HepG2 (cell line): ENCODE measurements around the gene ACTR3. TPM values are rescaled to one million over a fixed set of nuclear protein-coding genes. Genes with fewer than 3 reads are reported as not detected.
A peak's percentile ranks its signal among the peaks of the same experiment; 100 is the strongest.

Experiments used
- CTCF ChIP-seq: sonication (generic); formaldehyde crosslinking; IDR thresholded peaks from 2 replicates; pipeline ENCODE4 v1.5.0; 2020; ENCODE audit warnings: mild to moderate bottlenecking, missing genetic modification reagents, moderate library complexity
- ELF3 ChIP-seq: IDR thresholded peaks from 2 replicates; pipeline ENCODE4 v1.6.1; 2016; ENCODE audit warnings: missing genetic modification reagents, missing compliant biosample characterization
- GABPA ChIP-seq, 2 experiments: IDR thresholded peaks; 2 replicates each; pipeline ENCODE4 v1.6.1; 2011 to 2016; ENCODE audit warnings: low read depth in 2 of 2, low read length in 1 of 2, missing biosample characterization in 1 of 2, missing genetic modification characterization in 1 of 2
- HDAC1 ChIP-seq: sonication (generic); formaldehyde crosslinking; IDR thresholded peaks from 2 replicates; pipeline ENCODE4 v1.5.1; 2020; ENCODE audit warnings: mild to moderate bottlenecking, missing genetic modification reagents
- HOMEZ ChIP-seq: IDR thresholded peaks from 2 replicates; pipeline ENCODE4 v1.6.1; 2016; ENCODE audit warnings: low read depth
- KLF12 ChIP-seq: sonication (generic); formaldehyde crosslinking; IDR thresholded peaks from 2 replicates; pipeline ENCODE4 v1.4.0; 2020; ENCODE audit warnings: missing genetic modification reagents, borderline replicate concordance
- KMT2B ChIP-seq: IDR thresholded peaks from 2 replicates; pipeline ENCODE4 v1.6.1; 2016; ENCODE audit warnings: missing genetic modification reagents, missing compliant biosample characterization
- MATR3 ChIP-seq: sonication (generic); formaldehyde crosslinking; IDR thresholded peaks from 2 replicates; pipeline ENCODE4 v1.4.0; 2020; ENCODE audit warnings: missing genetic modification reagents
- MED8 ChIP-seq: sonication (generic); formaldehyde crosslinking; IDR thresholded peaks from 2 replicates; pipeline ENCODE4 v1.8.1; 2023; ENCODE audit warnings: mild to moderate bottlenecking, missing genetic modification reagents; ENCODE audit not compliant: insufficient replicate concordance
- MXD1 ChIP-seq: sonication (generic); formaldehyde crosslinking; IDR thresholded peaks from 2 replicates; pipeline ENCODE4 v1.4.0; 2020; ENCODE audit warnings: mild to moderate bottlenecking, missing genetic modification reagents
- PCBP1 ChIP-seq: fragments of 200-400 bp; formaldehyde crosslinking; IDR thresholded peaks from 2 replicates; pipeline ENCODE4 v1.6.1; 2017; ENCODE audit warnings: mild to moderate bottlenecking, low read depth, low read length, borderline replicate concordance
- SKIL ChIP-seq: sonication (generic); formaldehyde crosslinking; IDR thresholded peaks from 2 replicates; pipeline ENCODE4 v1.8.0; 2022; ENCODE audit warnings: missing genetic modification reagents, mild to moderate bottlenecking, moderate library complexity, borderline replicate concordance
- SRSF1 ChIP-seq: fragments of 200-400 bp; formaldehyde crosslinking; optimal IDR thresholded peaks from 2 replicates; pipeline ENCODE3; 2017; ENCODE audit warnings: mild to moderate bottlenecking, low read depth, low read length, moderate library complexity
- SRY ChIP-seq: sonication (generic); formaldehyde crosslinking; IDR thresholded peaks from 2 replicates; pipeline ENCODE4 v1.8.0; 2022; ENCODE audit warnings: mild to moderate bottlenecking, missing genetic modification reagents
- ZBTB37 ChIP-seq: sonication (generic); formaldehyde crosslinking; IDR thresholded peaks from 2 replicates; pipeline ENCODE4 v1.4.0; 2020; ENCODE audit warnings: mild to moderate bottlenecking, missing genetic modification reagents
- ZFY ChIP-seq: sonication (generic); formaldehyde crosslinking; IDR thresholded peaks from 2 replicates; pipeline ENCODE4 v1.4.0; 2020; ENCODE audit warnings: missing genetic modification reagents
- ZKSCAN1 ChIP-seq: fragments of 150-350 bp; IDR thresholded peaks from 2 replicates; pipeline ENCODE4 v1.6.1; 2014; ENCODE audit warnings: low read length
- ZNF235 ChIP-seq: sonication (generic); formaldehyde crosslinking; IDR thresholded peaks from 2 replicates; pipeline ENCODE4 v1.8.1; 2023; ENCODE audit warnings: mild to moderate bottlenecking, missing genetic modification reagents, borderline replicate concordance
- ZNF703 ChIP-seq: sonication (generic); formaldehyde crosslinking; IDR thresholded peaks from 2 replicates; pipeline ENCODE4 v1.5.1; 2020; ENCODE audit warnings: missing genetic modification reagents, mild to moderate bottlenecking, moderate library complexity, borderline replicate concordance
- ZNF740 ChIP-seq: sonication (generic); formaldehyde crosslinking; IDR thresholded peaks from 2 replicates; pipeline ENCODE4 v1.4.0; 2020; ENCODE audit warnings: missing genetic modification reagents
- polyA plus RNA-seq, 8 experiments: library from polyadenylated mRNA; depleted of rRNA in 3 of 8; stranded (reverse) in 7 of 8; unstranded in 1 of 8; fragments of >200 nt; fragmentation: Illumina TruSeq in 4 of 8; extraction: Trizol in 4 of 8; gene quantifications; 2 replicates each; pipeline versions ENCODE4 v1.2.1 to v1.2.3, GENCODE V29; 2011 to 2016; ENCODE audit warnings: low read depth in 4 of 8, missing spikeins in 1 of 8, mixed read lengths in 1 of 8; ENCODE audit not compliant: insufficient read depth in 1 of 8
- total RNA-seq, 5 experiments: library from RNA; depleted of rRNA; stranded (reverse); fragments of >200 nt; fragmentation: Illumina TruSeq; extraction: Trizol; gene quantifications; 2 replicates each; pipeline ENCODE4 v1.2.3, GENCODE V29; 2016; ENCODE audit warnings: low read depth in 1 of 5

ACTR3 gene
- total and polyA plus RNA-seq, 2 of the 13 experiments (the other 11 are each of a cell fraction or from before 2014, with no cell fraction given) = 123 to 225 TPM

GRCh38 chr2:113890253-113891235 is 655 bp downstream of the ACTR3 start (continued):
- TF ChIP-seq ZNF235 (CRISPR knock-in tag) (peak; percentile 21; the same call in 1 of the 2 replicates), SKIL (CRISPR knock-in tag) (0 out of 2 replicates have a peak, but pooled peaks have one; percentile 15), MATR3 (CRISPR knock-in tag) (no peak), ELF3 (CRISPR knock-in tag) (peak; percentile 53; the same call in 1 of the 2 replicates), KMT2B (CRISPR knock-in tag) (peak; percentile 57; the same call in 1 of the 2 replicates), PCBP1 (no peak), ZKSCAN1 (no peak), HDAC1 (peak; percentile 23; the same call in 1 of the 2 replicates), ZNF703 (CRISPR knock-in tag) (no peak), KLF12 (CRISPR knock-in tag) (peak; percentile 23; the same call in 1 of the 2 replicates), MED8 (no peak), MXD1 (CRISPR knock-in tag) (0 out of 2 replicates have a peak, but pooled peaks have one; percentile 22), ZNF740 (CRISPR knock-in tag) (no peak), HOMEZ (CRISPR knock-in tag) (no peak), CTCF (peak; percentile 48), SRSF1 (peak; percentile 42), ZBTB37 (CRISPR knock-in tag) (no peak; the same call in 1 of the 2 replicates), ZFY (CRISPR knock-in tag) (peak; percentile 46; the same call in 1 of the 2 replicates), SRY (CRISPR knock-in tag) (0 out of 2 replicates have a peak, but pooled peaks have one; percentile 23), GABPA (IDR thresholded peaks at IDR 0.05; ENCODE audit: low read depth, low read length) (no peak; the same call in 1 of the 2 replicates), GABPA (CRISPR knock-in tag; IDR thresholded peaks at IDR 0.05; ENCODE audit: low read depth) (peak; percentile 65)
